LNCaP clone FGC (cell line): Measurements from ENCODE around the gene FAM53C.
"Not testable (repeated sequence)": the region's sequence is repeated elsewhere in the genome, so short reads cannot be mapped to it uniquely, and the experiment has no call there.

ENCODE experiments used
- DNase-seq: peaks from one replicate; pipeline ENCODE4 v3.0.0-alpha.2; 2011; ENCODE audit warnings: low read depth
- H3K4me3 ChIP-seq: 2 replicates; pipeline ENCODE4 v1.5.1; 2011; ENCODE audit warnings: mild to moderate bottlenecking, low read depth, low read length, control low read depth
- TF ChIP-seq, protein P1 (sequence below): IDR thresholded peaks from 2 replicates; pipeline ENCODE4 v1.5.1; 2012; ENCODE audit warnings: mild to moderate bottlenecking; ENCODE audit not compliant: control insufficient read depth, insufficient read depth; ENCODE audit errors: extremely low read depth

FAM53C gene

GRCh38 chr5:138337685-138338410 lies at the start of gene FAM53C:
FAM53C (plus strand) TSS chr5:138338266; CDS start chr5:138341336, 3,070 bp downstream.
- TF ChIP-seq, protein P1, sequence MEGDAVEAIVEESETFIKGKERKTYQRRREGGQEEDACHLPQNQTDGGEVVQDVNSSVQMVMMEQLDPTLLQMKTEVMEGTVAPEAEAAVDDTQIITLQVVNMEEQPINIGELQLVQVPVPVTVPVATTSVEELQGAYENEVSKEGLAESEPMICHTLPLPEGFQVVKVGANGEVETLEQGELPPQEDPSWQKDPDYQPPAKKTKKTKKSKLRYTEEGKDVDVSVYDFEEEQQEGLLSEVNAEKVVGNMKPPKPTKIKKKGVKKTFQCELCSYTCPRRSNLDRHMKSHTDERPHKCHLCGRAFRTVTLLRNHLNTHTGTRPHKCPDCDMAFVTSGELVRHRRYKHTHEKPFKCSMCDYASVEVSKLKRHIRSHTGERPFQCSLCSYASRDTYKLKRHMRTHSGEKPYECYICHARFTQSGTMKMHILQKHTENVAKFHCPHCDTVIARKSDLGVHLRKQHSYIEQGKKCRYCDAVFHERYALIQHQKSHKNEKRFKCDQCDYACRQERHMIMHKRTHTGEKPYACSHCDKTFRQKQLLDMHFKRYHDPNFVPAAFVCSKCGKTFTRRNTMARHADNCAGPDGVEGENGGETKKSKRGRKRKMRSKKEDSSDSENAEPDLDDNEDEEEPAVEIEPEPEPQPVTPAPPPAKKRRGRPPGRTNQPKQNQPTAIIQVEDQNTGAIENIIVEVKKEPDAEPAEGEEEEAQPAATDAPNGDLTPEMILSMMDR: no peak
- H3K4me3 ChIP-seq: peak within 1 kb of the TSS; percentile 76
- DNase-seq: peak; percentile 74

- TF ChIP-seq, protein P1: no peak
- H3K4me3 ChIP-seq: no peak overlapping the region
- no peak for DNase-seq
These were observed 48.8 kb upstream of the FAM53C start for GRCh38 chr5:138289296-138289695.

DNA sequence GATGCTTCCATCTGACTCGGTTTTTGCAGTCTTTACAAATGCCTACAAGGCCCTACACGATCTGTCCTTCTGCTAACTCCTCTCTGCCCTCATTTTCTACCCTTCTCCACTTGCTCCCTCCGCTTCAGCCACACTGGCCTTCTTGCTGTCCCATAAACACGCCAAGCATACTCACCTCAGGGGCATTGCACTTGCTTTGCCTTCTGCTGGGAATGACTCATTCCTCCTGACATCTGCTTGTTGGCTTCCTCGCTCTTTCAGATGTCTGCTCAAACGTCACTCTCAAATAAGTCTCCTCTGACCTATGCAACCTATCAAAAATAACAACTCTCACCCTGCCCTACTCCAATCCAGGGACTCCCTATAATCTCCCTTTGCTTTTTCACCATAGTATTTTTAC lies 34.7 kb upstream of the FAM53C start:
- TF ChIP-seq, protein P1: no peak
- no peak overlapping the region for H3K4me3 ChIP-seq
- DNase-seq: no peak

GRCh38 chr5:138305797-138306196 lies 32.3 kb upstream of the FAM53C start:
- peak; percentile 10 for DNase-seq
- no peak overlapping the region for H3K4me3 ChIP-seq
- TF ChIP-seq, protein P1: no peak

GRCh38 chr5:138315751-138316278 lies 22.3 kb upstream of the FAM53C start:
- TF ChIP-seq, protein P1: no peak

GRCh38 chr5:138316355-138316754 lies 21.7 kb upstream of the FAM53C start:
- TF ChIP-seq, protein P1: no peak
- DNase-seq: no peak
- no peak overlapping the region for H3K4me3 ChIP-seq

More at GRCh38 chr5:138315751-138316278, 22.3 kb upstream of the FAM53C start:
- DNase-seq: no peak
- H3K4me3 ChIP-seq: no peak overlapping the region

DNA sequence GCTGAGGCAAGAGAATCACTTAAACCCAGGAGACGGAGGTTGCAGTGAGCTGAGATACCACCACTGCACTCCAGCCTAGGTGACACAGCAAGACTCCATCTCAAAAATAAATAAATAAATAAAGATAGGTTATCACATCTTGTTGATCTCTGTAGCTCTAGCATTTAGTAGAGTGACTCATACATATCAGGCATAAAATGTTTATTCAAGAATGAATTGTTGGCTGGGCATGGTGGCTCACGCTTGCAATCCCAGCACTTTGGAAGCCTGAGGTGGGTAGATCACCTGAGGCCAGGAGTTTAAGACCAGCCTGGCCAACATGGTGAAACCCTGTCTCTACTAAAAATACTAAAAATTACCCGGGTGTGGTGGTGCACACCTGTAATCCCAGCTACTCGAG lies 19.9 kb upstream of the FAM53C start:
- not testable (repeated sequence) for DNase-seq, H3K4me3 ChIP-seq
